HL-60/S4 treated with retinoic acid at 250 ng/mL for 4 days and 3 days (cell line): ENCODE results near the gene PSMB5.

Source experiments
- in situ Hi-C: fragments of 300-500 bp; cut with MboI; formaldehyde crosslinking; loops from 2 replicates; pipeline ENCODE4 v1.7.0; 2022; ENCODE audit warnings: low sequenced_read_pairs

Gene PSMB5

GRCh38 chr14:23045419-23046357, 11.0 kb upstream of the PSMB5 start:
- in situ Hi-C loops, result no loop called here

GRCh38 chr14:23044840-23045239, 10.1 kb upstream of the PSMB5 start:
- in situ Hi-C loops, result no loop called here

- in situ Hi-C loops, result no loop called here
Observed at GRCh38 chr14:23043754-23044153, 9.1 kb upstream of the PSMB5 start.

GRCh38 chr14:23043145-23043544, 8.4 kb upstream of the PSMB5 start:
- in situ Hi-C loops, result no loop called here

GRCh38 chr14:23042162-23042965, 7.7 kb upstream of the PSMB5 start, which contains the start of gene PSMB11:
TSS of gene PSMB11 (plus strand) at chr14:23042212. CDS start at chr14:23042226, 14 bp downstream.
- in situ Hi-C loops, result no loop called here

GRCh38 chr14:23041729-23042128, 7.0 kb upstream of the PSMB5 start:
- in situ Hi-C loops, result no loop called here

- in situ Hi-C loops, result no loop called here
Observed at GRCh38 chr14:23040100-23040499, 5.4 kb upstream of the PSMB5 start.

- in situ Hi-C loops, result no loop called here
Observed at GRCh38 chr14:23035303-23036144, 824 bp upstream of the PSMB5 start.

- in situ Hi-C loops, result no loop called here
Observed at GRCh38 chr14:23033801-23034497, 751 bp downstream of the PSMB5 start.

GRCh38 chr14:23033251-23033727, 1.4 kb downstream of the PSMB5 start:
- in situ Hi-C loops, result no loop called here

GRCh38 chr14:23030936-23031335, 3.8 kb downstream of the PSMB5 start:
- in situ Hi-C loops, result no loop called here

- in situ Hi-C loops, result no loop called here
Observed at GRCh38 chr14:23028799-23029198, 5.9 kb downstream of the PSMB5 start.

GRCh38 chr14:23025151-23025814, 9.4 kb downstream of the PSMB5 start:
- in situ Hi-C loops, result no loop called here

GRCh38 chr14:23024612-23025075, 10.1 kb downstream of the PSMB5 start:
- in situ Hi-C loops, result no loop called here

- in situ Hi-C loops, result no loop called here
Observed at GRCh38 chr14:23023795-23024152, 10.9 kb downstream of the PSMB5 start.

- in situ Hi-C loops, result no loop called here
Observed at GRCh38 chr14:23023022-23023794, 11.5 kb downstream of the PSMB5 start.

GRCh38 chr14:23021889-23022442, 12.7 kb downstream of the PSMB5 start:
- in situ Hi-C loops, result no loop called here

- in situ Hi-C loops, result no loop called here
Observed at GRCh38 chr14:23021434-23021833, 13.3 kb downstream of the PSMB5 start.
